Neural progenitor cell (in vitro differentiated cells): Measurements from ENCODE around the gene ERICH6B.

Experiments used
- CTCF ChIP-seq: fragments of 200-600 bp; sonication (generic); IDR thresholded peaks from 2 replicates; pipeline ENCODE4 v1.5.1; 2017; ENCODE audit warnings: antibody characterized with exemption, mild to moderate bottlenecking
- EZH2 ChIP-seq: fragments of 200-600 bp; sonication (generic); IDR thresholded peaks from 2 replicates; pipeline ENCODE4 v1.6.1; 2017; ENCODE audit warnings: antibody characterized with exemption, mild to moderate bottlenecking, moderate library complexity
- EZH2phosphoT487 ChIP-seq: fragments of 200-600 bp; sonication (generic); IDR thresholded peaks from 2 replicates; pipeline ENCODE4 v1.6.1; 2017; ENCODE audit warnings: antibody characterized with exemption

- TF ChIP-seq EZH2 (no peak), CTCF (no peak), EZH2phosphoT487 (no peak)
These were observed 73.1 kb downstream of the ERICH6B start for GRCh38 chr13:45542391-45542790.
